GM21381 (cell line): ENCODE data around the gene NFATC1.

Experiments used
- ATAC-seq: cut with Tn5 transposase; IDR thresholded peaks from one replicate; pipeline ENCODE4 v1.9.1; 2021; ENCODE audit warnings: mild to moderate bottlenecking, moderate library complexity; ENCODE audit not compliant: unreplicated experiment

NFATC1 gene

DNA sequence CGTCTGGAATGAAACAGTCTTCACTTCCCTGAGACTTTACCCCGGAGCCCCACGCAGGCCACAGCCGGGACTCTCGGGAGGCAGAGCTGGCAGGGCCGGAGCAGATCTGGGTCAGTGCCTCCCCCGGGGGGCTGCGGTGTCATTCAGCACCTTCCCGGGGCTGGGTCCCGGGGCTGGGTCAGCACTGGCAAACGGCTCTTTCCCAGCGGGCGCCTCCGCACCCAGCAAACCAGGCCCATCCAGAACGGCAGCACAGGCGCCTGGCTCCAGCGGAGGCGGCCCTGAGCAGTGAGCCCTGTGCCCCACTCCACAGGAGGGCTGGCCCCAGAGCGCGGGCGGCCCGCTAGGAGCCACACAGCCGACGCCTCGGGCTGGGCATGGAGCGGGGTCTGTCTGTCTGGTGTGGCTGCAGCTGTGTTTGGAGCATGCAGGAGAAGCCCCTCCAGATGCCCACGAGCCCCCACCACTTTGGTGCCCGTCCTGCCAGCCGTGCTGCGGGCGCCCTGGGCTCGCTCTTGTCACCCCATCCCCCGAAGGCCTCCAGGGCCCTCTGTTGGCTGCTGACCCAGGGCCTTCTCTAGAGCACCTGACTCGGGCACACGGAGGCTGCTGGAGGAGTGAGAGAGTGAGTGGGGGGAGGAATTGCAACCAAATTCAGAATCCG is 151.8 kb downstream of the NFATC1 start:
- ATAC-seq: no peak

DNA sequence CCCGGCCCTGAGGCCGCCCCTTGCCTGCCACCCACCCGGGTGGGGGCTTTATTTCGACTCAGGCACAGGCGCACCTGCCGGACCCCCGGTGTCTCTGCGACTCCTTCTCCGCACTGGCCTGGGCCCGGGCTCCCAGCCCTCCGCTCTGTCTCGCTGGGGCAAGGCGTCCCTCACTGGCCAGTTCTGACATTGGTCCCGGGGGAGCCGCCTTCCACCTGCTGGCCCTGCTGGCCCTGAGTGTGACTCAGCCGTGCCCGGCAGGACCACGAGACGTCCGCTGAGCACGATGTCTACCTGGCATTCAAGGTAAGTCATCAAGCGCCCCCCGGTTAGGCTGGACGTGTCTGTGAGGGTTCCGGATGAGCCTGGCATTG is 152.3 kb downstream of the NFATC1 start:
- ATAC-seq: no peak

DNA sequence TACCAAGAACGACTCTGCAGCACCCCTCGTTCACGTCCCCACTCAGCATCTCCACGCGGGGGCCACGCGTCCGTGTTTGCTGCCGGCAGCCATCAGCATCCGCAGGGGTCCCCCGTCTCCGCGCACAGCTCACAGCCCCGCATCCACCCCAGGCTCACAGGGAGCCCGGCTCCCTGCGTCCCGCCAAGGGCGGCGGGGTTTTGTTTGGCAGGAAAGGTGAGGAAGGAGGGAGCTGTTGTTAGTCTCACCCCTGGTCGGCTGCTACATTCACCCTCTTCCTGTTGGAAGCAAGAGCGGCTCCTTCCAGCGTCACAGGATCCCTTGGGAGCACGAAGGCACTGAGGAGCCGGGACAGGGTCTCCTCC is 152.9 kb downstream of the NFATC1 start:
- no peak for ATAC-seq

DNA sequence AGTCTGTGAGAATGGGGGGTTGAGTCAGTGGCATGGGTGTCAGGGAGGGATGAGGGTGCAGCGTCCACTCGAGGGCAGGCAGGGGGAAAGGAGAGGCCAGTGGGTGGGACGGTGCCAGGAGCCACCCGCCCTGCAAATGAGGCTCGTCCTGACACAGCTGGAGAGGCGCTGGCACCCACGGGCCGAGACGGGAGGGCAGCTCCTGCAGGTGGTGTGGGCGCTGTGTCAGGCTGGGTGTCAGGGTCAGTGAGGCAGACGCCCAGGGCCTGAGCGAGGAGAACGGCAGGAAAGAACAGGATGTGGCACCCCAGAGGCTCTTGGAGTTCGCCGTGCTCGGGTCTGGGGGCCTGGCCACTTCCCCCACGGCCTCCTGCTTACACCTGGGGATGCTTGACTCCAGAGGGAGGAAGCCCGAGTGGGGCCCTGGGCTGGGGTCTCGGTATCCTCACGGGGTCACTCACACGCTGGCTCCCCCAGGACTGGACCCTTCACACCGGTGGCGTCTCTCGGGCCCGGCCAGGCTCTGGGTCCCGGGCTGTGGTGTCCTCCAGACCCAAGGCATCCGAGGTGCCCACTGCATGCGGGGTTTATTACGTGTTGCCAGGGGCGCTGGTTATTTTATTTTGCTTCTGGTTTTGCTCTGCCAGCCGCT is 153.4 kb downstream of the NFATC1 start:
- no peak for ATAC-seq

DNA sequence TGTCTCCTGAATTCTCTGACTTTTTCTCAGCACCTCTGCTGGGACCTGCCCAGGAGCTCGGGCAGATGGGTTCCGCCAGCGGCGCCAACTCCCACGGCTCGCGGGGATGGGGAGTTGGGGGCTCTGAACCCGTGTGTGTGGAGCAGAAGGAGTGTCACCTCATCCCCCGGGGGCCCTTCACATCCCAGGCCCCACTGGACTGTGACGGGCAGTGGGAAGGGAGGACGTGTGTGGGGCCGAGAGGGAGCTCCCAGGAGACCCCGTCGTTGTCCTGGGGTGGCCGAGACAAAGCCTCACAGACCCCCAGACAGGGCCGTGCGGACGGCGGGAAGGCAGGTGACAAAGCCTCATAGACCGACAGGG is 153.9 kb downstream of the NFATC1 start:
- ATAC-seq: no peak

DNA sequence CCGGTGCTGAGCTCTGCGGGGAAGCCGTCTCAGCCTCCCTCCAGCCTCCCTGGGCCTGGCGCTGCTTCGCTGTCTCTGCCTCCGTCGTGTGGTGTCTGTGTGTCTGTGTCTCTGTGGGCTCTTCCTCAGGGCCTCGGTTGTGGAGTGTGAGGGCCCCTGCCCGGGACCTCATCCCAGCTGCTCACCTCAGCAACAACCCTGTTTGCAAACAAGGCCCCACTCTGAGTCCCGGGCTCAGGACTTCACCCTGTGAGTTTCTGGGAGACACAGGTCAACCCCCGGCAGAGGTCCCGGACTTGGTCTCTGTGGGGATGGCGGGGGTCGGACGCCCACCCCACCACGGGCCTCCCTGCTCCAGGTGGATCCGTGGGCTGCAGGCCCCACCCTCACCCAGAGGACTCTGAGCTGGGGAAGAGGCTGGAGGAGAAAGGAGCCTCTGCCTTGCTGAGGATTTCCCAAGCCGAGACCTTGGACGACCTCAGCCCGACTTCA is 156.5 kb downstream of the NFATC1 start:
- no peak for ATAC-seq

DNA sequence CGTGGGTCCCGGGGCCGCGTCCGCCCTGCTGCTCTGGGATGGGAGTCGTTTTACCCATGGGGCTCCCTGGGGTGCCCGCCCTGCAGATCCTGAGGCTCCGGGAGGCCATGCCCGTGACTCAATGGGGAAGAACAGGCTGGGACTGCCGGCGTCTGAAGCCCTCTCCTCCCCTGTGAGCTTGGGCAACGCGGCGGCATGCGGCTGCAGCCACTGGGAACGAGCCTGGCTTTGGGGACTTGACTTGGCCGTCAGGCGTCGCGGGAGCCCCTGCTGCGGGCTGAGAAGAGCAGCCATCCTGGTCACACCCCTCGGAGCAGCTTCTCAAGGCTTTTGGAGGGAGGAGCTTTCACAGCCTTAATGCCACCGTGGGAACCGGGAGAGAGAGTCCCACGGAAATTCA is 157.0 kb downstream of the NFATC1 start:
- ATAC-seq: no peak

DNA sequence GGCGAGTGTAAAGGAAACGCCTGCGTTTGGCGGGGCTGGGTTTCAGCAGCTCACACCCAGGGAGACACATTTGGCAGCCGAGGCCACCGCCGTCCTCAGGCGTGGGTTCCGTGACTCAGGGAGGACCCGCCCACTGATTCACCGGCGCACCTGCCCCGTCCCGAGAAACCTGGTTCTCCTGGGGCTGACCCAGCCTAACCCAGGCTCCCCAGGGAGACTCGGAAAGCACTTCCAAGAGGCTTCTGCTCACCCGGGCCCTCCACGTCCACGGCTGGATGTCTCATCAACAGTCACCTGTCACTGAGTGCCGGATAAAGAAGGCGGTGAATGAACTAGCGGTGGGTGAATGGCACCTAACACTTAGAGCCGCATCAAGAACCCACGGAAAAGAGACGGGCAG is 157.4 kb downstream of the NFATC1 start:
- ATAC-seq: no peak

DNA sequence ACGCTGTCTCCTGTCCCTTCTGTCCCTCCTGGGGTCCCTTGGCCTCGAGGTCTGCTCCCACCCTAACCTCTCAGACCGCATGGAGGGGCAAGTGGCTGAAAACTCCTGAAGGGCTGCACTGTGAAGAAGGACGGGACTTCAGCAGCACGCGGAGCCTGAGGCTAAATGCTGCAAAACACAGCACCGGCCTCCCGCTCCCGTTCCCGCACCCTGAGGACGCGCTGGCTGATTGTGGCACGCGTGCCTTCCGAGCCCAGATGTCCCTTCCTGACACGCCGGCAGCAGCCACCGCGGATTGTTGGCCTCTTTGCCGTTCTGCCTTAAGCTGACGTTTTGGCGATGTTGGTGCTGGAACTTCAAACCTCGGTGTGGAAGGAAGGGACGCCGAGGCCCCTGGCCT is 158.0 kb downstream of the NFATC1 start:
- no peak for ATAC-seq

DNA sequence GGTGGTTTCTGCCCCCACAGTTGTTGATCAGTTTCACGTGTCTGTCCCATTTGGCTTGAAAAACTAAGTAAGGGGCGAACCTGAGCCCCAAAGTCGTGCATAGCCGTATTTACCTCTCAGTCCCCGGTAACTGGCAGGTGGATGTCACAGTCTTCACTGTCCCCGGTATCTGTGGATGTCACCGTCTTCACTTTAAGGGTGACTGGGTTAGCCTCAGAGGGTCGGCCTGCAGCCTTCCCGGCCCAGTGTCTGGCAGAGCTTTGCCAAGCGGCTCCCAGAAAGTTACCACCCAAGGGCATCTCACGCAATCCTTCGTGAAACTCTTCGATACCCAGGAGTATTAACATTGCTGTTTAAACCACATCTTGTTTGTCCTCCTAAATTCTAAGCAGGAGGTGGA is 158.6 kb downstream of the NFATC1 start:
- ATAC-seq: no peak

DNA sequence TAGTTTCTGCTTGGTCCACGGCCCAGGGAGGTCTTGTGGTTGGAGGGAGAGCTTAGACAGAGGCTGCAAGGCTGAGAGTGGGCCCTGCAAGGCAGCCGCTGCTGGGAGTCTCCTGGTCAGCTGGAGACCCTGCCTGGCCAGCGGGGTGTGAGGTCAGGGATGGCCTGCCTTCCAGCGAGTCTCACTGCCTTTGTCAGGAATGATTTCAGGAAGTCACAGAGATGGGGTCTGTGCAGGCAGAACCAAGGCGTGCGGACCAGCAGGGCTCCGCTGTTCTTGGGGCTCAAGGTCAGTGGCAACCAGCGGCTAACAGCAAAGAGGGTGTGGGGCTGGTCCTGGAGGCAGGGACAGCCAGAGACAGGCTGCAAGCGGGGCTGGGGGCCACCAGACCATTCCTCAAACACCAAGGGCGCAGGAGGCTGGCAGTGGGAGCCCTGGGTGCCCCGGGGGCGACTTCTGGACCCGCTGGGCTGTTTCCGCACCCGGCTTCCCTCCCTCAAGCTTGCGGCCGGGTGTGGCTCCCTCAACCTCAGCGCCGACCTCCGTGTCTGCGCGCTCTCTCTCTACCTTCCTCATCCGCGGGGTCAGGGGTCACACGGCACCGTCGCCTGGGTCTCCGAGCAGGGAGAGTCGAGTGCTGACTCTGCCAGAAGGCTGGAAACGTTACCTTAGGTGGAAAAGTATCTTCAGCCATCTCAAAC is 159.4 kb downstream of the NFATC1 start:
- no peak for ATAC-seq

DNA sequence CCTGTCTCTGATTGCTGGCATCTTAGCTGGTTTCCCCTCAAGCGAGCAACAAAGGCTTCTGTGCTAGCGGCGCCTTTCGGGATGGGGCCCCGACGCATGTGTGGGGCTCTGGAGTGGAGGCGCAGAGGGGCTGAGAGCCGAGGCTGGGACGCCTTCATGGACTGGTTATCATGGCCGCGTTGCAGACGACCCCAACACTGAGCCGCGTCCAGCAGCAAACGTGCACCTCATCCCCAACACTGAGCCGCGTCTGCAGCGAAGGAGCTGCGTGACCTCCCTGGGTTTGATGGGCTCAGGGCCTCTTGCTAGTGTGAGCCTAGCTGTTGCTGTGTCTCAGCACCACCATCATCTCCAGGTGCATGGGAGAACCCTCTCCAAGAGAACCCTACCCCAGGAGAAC is 160.2 kb downstream of the NFATC1 start:
- ATAC-seq: no peak

DNA sequence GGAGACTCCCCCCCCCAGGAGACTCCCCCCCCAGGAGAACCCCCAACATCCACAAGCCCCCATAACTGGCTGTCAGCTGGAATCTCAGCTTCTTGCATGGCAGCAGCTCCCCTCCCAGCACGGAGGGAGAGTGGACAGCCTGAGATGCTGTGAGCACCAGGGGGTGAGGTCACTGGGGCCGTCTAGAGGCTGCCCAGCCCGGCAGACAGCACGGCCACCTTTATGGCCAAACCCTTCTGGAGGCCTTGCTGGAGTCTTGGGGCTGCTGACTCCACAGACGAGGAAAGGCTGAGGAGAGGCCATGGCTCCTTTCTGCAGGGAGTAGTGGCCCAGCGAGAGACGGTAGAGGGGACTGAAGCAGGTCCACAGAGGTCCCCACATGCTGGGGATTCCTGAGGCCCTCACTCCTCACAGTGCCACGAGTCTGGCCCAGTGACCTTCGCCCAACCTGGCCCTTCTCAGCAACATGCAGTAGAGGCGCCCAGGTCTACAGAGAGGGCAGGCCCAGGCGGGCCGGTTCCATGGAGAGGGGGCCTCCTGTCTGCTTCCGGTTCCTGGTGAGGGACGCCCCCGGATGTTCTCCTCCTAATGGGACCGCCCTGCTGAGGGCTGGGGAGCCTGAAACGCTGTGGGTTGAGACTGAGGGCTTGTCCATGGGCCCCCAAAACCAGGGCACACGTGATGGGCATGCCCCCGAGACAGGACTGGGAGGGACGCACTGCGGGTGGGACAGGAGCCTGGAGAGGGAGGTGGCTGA is 161.3 kb downstream of the NFATC1 start:
- ATAC-seq: no peak

DNA sequence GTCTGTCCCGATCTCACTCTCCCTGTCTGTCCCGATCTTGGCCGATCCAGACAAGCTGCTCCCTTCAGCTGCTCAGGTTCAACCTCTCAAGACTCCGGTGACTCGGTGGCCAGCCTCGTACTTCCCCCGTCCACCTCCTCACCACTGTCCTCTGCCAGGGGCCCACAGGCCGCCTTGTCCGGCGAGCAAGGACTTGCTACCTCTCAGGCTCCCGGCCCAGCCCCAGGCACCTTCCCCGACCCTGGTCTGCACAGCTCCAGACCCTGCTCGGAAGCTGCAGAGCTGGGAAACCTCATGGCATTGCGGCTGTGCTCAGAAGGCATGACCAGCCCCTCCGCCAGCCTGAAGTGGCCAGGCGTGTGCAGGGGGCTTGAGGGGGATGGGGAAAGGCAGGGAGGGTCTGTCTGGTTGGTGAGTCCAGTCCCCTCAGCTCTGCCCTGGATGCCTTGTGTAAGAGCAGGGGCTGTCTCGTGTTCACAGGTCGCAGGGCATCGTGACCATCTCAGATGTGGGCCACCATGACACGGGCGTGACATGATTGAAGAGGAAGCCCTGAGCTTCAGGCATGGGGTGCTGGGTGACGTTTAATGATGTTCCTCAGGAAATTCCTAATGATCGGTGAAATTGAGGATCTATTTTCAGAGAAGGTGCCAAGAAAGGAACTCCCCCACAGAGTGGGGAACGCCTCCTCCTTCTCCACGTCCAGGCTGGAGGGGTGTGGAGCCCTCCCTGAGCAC is 162.6 kb downstream of the NFATC1 start:
- no peak for ATAC-seq

DNA sequence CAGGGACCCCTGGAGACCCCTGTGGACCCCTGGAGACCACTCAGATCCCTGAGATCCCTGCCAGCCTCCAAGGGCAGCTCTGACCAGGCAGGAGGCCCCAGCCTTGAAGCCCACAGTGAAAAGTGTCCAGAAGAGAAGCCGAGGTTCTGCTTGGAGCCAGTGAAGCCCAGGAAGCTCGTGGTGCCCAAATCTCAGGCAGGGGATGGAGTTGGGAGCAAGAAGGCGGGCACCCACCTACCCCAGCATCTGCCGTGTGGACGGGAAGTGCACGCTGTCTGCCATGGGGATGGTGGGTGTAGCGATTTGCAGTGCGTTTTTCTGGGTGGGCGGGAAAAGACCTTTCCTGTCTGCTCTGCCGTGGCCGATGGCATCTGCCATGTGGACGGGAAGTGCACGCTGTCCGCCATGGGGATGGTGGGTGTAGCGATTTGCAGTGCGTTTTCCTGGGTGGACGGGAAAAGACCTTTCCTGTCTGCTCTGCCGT is 163.2 kb downstream of the NFATC1 start:
- no peak for ATAC-seq

DNA sequence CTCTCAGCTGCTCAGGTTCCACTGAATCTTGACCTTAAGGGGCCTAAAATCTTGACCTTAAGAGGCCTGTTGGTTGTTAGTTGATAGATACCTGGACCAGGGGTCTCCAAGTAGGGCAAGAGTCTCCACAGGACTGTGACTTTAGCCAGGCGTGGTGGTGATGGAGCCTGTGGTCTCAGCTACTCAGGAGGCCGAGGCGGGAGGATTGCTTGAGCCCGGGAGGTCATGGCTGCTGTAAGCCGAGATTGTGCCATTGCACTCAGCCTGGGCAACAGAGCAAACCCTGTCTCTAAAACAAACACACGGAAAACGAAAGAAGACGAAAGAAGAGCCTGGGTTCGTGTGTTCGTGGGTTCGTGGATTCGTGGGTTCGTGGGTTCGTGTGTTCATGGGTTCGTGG is 163.7 kb downstream of the NFATC1 start:
- ATAC-seq: no peak

DNA sequence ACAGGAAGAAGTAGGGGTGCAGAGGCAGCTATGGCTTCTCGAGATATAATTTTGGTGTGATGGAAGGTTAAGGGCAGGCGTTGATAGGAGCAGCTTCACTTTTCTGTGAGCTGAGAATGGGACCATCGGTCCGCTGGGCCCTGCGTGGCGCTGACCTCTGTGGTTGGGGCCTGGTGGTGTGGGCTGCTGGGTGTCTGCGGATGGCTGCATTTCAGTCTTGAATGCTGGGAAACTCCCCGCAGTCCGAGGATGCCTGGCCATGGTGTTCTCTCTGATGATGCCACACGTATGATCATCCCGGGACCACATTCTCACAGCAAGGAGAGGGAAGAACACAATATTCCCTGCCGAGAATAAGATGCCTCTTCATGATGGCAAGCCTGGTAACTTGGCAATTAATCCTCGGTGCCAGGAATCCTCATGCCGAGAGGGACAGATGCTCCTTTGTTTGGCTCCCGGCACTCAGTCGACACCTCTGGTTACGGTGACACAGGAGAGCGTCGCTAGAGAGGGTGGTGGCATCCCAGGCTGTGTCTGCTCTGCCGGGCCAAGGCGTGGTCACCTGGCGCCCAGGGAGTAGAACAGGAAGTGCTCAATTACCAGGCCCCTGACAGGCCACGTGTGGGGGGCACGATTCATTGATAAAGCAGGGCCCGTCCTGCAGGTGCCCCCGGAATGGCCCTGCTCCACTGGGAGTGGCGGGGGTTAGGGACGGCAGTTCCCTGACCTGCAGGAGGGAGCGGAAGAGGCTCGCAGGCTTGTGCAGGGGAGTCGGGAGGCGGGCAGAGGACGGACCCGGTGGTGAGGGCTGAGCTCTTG is 164.5 kb downstream of the NFATC1 start:
- no peak for ATAC-seq

DNA sequence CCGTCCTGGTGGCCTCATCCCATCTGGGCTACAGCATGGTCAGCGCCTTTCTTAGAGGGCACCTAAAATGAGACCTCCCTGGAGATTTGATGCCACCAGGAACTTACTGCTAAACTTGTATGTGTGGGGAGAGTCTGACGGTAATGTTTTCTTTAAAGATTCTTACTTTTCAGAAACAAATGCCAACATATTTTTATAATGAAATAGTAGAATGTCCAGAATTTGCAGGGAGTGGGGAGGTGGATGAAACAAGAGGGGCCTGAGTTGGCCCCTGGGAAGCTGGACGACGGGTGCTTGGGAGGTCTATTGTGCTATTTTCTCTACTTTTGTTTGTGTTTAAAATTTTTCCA is 165.1 kb downstream of the NFATC1 start:
- ATAC-seq: no peak

DNA sequence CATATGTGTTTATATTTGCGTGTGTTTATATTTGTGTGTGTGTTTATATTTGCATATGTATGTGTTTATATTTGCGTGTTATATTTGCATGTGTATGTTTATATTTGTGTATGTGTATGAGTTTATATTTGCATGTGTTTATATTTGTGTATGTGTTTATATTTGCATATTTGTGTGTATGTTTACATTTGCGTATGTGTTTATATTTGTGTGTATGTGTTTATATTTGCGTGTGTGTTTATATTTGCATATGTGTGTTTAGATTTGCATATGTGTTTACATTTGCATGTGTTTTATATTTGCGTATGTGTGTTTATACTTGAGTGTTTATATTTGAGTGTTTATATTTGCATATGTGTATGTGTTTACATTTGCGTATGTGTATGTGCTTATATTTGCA is 168.2 kb downstream of the NFATC1 start:
- ATAC-seq: no peak

DNA sequence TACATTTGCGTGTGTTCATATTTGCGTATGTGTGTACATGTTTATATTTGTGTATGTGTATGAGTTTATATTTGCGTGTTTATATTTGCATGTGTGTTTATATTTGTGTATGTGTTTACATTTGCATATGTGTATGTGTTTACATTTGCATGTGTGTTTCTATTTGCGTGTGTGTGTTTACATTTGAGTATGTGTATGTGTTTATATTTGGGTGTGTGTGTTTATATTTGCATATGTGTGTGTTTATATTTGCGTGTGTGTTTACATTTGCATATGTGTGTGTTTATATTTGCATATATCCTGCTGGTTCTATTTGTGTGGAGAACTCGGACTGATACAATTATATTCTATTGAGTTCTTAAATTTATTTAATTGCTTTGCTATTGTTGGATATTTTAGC is 168.7 kb downstream of the NFATC1 start:
- ATAC-seq: no peak
